Keratinocyte (primary cell): ENCODE results near the gene DIAPH2. TPM values are rescaled to one million over a fixed set of nuclear protein-coding genes. Genes with fewer than 3 reads are reported as not detected.

ENCODE experiments used
- DNase-seq: peaks from one replicate; pipeline ENCODE4 v3.0.0-alpha.2; 2011; ENCODE audit warnings: low read depth, missing footprints, low spot score
- FAIRE-seq: peaks from 2 replicates; lab custom pipeline; 2011; peaks lifted over from hg19 to GRCh38; lab: Jason Lieb, UNC
- H2AFZ ChIP-seq: 2 replicates; pipeline ENCODE4 v1.6.0; 2012; ENCODE audit warnings: low read length, control low read depth, inconsistent platforms; ENCODE audit not compliant: control insufficient read depth
- H3K27ac ChIP-seq: 2 replicates; pipeline ENCODE4 v1.5.1; 2011; ENCODE audit warnings: low read length; ENCODE audit not compliant: control insufficient read depth, insufficient read depth
- H3K27me3 ChIP-seq: 3 replicates; pipeline ENCODE4 v1.6.0; 2011; ENCODE audit warnings: low read length; ENCODE audit not compliant: control insufficient read depth, insufficient read depth; ENCODE audit errors: extremely low read depth
- H3K36me3 ChIP-seq, 2 experiments: 2 replicates in 1 of 2; 3 replicates in 1 of 2; pipeline ENCODE4 v1.5.1; 2011; ENCODE audit warnings: low read length in 2 of 2, mild to moderate bottlenecking in 1 of 2; ENCODE audit not compliant: control insufficient read depth in 2 of 2, insufficient read depth in 2 of 2; ENCODE audit errors: extremely low read depth in 1 of 2
- H3K4me1 ChIP-seq: 3 replicates; pipeline ENCODE4 v1.5.1; 2011; ENCODE audit warnings: low read length; ENCODE audit not compliant: control insufficient read depth, insufficient read depth; ENCODE audit errors: extremely low read depth
- H3K4me2 ChIP-seq: 3 replicates; pipeline ENCODE4 v1.6.0; 2011; ENCODE audit warnings: low read depth, low read length; ENCODE audit not compliant: control insufficient read depth, insufficient read depth; ENCODE audit errors: extremely low read depth
- H3K4me3 ChIP-seq, 3 experiments: fragments of 200-600 bp in 1 of 3; sonication (generic) in 1 of 3; 2 replicates in 2 of 3; 3 replicates in 1 of 3; pipeline ENCODE4 v1.5.1; 2011 to 2016; ENCODE audit warnings: low read length in 3 of 3, mild to moderate bottlenecking in 3 of 3, control low read depth in 2 of 3, inconsistent platforms in 1 of 3, low read depth in 1 of 3, mixed read lengths in 1 of 3, mixed run types in 1 of 3, moderate library complexity in 1 of 3; ENCODE audit not compliant: control insufficient read depth in 2 of 3, insufficient read depth in 2 of 3; ENCODE audit errors: extremely low read depth in 1 of 3
- H3K79me2 ChIP-seq: 2 replicates; pipeline ENCODE4 v1.6.0; 2012; ENCODE audit warnings: low read length; ENCODE audit not compliant: control insufficient read depth, insufficient read depth
- H3K9ac ChIP-seq: 3 replicates; pipeline ENCODE4 v1.6.0; 2011; ENCODE audit warnings: low read length; ENCODE audit not compliant: control insufficient read depth, insufficient read depth; ENCODE audit errors: extremely low read depth
- H3K9me1 ChIP-seq: 3 replicates; pipeline ENCODE4 v1.6.0; 2011; ENCODE audit warnings: low read length; ENCODE audit not compliant: control insufficient read depth, insufficient read depth; ENCODE audit errors: extremely low read depth
- H3K9me3 ChIP-seq: 2 replicates; pipeline ENCODE4 v1.5.1; 2012; ENCODE audit warnings: low read depth, low read length; ENCODE audit not compliant: control insufficient read depth
- H4K20me1 ChIP-seq: 3 replicates; pipeline ENCODE4 v1.6.0; 2011; ENCODE audit warnings: low read length; ENCODE audit not compliant: control insufficient read depth, insufficient read depth; ENCODE audit errors: extremely low read depth
- EZH2 ChIP-seq: IDR thresholded peaks from one replicate; pipeline ENCODE4 v1.6.1; 2012; ENCODE audit warnings: inconsistent platforms, mild to moderate bottlenecking, low read length, moderate library complexity
- dilution Hi-C: fragments of 300-500 bp; cut with MboI; formaldehyde crosslinking; loops from one replicate; pipeline ENCODE4 v1.7.0; 2020; ENCODE audit warnings: low sequenced_read_pairs; ENCODE audit not compliant: extremely low pct_ligation_motif_present
- polyA plus RNA-seq, 5 experiments: library from polyadenylated mRNA; depleted of rRNA in 3 of 5; stranded (reverse) in 3 of 5; stranded (forward) in 1 of 5; unstranded in 1 of 5; fragments of >200 nt; gene quantifications; 1 replicate in 1 of 5; 2 replicates in 3 of 5; 3 replicates in 1 of 5; pipeline versions ENCODE4 v1.2.1 to v1.2.3, GENCODE V29; 2011 to 2012; ENCODE audit warnings: missing spikeins in 2 of 5, low read depth in 1 of 5, low replicate concordance in 1 of 5
- TF ChIP-seq, protein P1 (sequence below), 3 experiments: IDR thresholded peaks in 1 of 3; conservative IDR thresholded peaks in 1 of 3; optimal IDR thresholded peaks in 1 of 3; 2 replicates in 2 of 3; 3 replicates in 1 of 3; pipeline versions ENCODE3 to v1.5.1; 2011; ENCODE audit warnings: low read length in 3 of 3, mild to moderate bottlenecking in 3 of 3, moderate library complexity in 2 of 3, control low read depth in 1 of 3, inconsistent platforms in 1 of 3; ENCODE audit not compliant: insufficient read depth in 2 of 3; ENCODE audit errors: extremely low read depth in 1 of 3

Gene DIAPH2
- polyA plus RNA-seq, 1 donor (not counting 4 experiments of a cell fraction or from before 2014, with no cell fraction given): 7.4 TPM

DNA sequence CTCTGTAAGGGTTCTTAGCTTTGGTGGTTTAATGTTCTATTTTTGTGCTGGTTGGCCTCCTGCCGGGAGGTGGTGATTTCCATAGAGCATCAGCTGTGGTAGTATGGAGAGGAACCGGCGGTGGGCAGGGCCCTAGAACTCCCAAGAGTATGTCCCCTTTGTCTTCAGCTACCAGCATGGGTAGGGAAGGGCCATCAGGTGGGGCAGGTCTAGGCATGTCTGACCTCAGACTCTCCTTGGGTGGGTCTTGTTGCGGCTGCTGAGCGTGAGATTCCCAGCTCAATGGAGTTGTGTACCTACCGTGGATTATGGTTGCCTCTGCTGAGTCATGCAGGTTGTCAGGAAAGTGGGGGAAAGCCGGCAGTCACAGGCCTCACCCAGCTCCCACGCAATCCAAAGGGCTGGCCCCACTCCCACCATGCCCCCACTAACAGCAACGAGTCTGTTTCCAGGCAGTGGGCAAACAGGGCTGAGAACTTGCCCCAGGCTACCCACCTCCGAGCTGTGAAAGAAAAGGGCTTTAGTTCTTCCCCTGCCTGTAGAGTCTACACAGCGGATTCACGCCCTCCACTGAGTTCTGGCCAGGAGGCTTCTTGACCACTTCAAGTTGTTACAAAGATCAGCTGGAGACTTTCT is 434.9 kb downstream of the DIAPH2 start:
- TF ChIP-seq EZH2: no peak
- TF ChIP-seq, protein P1, sequence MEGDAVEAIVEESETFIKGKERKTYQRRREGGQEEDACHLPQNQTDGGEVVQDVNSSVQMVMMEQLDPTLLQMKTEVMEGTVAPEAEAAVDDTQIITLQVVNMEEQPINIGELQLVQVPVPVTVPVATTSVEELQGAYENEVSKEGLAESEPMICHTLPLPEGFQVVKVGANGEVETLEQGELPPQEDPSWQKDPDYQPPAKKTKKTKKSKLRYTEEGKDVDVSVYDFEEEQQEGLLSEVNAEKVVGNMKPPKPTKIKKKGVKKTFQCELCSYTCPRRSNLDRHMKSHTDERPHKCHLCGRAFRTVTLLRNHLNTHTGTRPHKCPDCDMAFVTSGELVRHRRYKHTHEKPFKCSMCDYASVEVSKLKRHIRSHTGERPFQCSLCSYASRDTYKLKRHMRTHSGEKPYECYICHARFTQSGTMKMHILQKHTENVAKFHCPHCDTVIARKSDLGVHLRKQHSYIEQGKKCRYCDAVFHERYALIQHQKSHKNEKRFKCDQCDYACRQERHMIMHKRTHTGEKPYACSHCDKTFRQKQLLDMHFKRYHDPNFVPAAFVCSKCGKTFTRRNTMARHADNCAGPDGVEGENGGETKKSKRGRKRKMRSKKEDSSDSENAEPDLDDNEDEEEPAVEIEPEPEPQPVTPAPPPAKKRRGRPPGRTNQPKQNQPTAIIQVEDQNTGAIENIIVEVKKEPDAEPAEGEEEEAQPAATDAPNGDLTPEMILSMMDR (optimal IDR thresholded peaks at IDR 0.05 in 1 of 3, IDR thresholded peaks at IDR 0.05 in 1 of 3, conservative IDR thresholded peaks at IDR 0.05 in 1 of 3; ENCODE audit: extremely low read depth in 1 of 3, insufficient read depth in 2 of 3, low read length in 3 of 3): no peak
- dilution Hi-C loops: no loop called here

DNA sequence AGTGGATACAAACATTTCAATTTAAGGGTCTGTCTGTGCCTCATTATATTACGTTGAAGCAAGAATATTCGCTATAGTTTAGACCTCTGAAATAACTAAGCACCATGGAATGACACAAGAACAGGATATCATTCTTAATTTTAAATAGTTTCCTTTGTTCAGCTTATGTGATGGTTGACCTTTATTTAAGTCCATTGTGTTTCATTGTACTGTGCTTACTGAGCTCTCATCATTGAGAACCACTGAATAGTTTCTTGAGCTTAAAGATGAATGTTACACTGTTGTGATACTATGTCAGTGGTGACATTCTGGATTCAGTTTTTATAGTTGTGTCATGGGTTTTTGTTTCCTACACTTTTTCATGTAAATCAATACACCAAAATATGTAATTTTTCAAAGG is 438.4 kb downstream of the DIAPH2 start:
- Histone ChIP-seq H3K4me1 (no peaks in the 10 kb centered on the region), H3K27ac (no peak overlapping the region), H4K20me1 (no peaks in the 10 kb centered on the region), H3K4me3 (no peak overlapping the region), H3K9me1 (no peaks in the 10 kb centered on the region), H3K4me2 (no peak overlapping the region), H2AFZ (no peak overlapping the region), H3K9ac (no peak overlapping the region), H3K36me3 (no peaks in the 10 kb centered on the region), H3K9me3 (no peaks in the 10 kb centered on the region), H3K27me3 (no peaks in the 10 kb centered on the region), H3K79me2 (no peaks in the 10 kb centered on the region)
- DNase-seq (no peak), FAIRE-seq (no peak)
- dilution Hi-C loops: no loop called here
- no peak for TF ChIP-seq EZH2
- TF ChIP-seq, protein P1 (optimal IDR thresholded peaks at IDR 0.05 in 1 of 3, IDR thresholded peaks at IDR 0.05 in 1 of 3, conservative IDR thresholded peaks at IDR 0.05 in 1 of 3; ENCODE audit: extremely low read depth in 1 of 3, insufficient read depth in 2 of 3, low read length in 3 of 3): no peak

More for the DNA sequence above, 434.9 kb downstream of the DIAPH2 start:
- Histone ChIP-seq H4K20me1 (no peaks in the 10 kb centered on the region), H2AFZ (no peak overlapping the region), H3K4me2 (no peak overlapping the region), H3K9me1 (no peaks in the 10 kb centered on the region), H3K27ac (no peak overlapping the region), H3K79me2 (no peaks in the 10 kb centered on the region), H3K4me3 (no peak overlapping the region), H3K27me3 (no peaks in the 10 kb centered on the region), H3K4me1 (no peaks in the 10 kb centered on the region), H3K36me3 (no peaks in the 10 kb centered on the region), H3K9me3 (no peaks in the 10 kb centered on the region), H3K9ac (no peak overlapping the region)
- no peak for FAIRE-seq
- DNase-seq: no peak
